Mesendoderm (in vitro differentiated cells): ENCODE data around the gene SCN8A.

Experiments used
- DNase-seq: peaks from one replicate; pipeline ENCODE4 v3.0.0; 2013
- H2AK5ac ChIP-seq: 2 replicates; pipeline ENCODE4 v1.6.1; 2013; ENCODE audit warnings: low read length, inconsistent platforms
- H2BK120ac ChIP-seq: 2 replicates; pipeline ENCODE4 v1.6.1; 2013; ENCODE audit warnings: low read depth, mild to moderate bottlenecking, low read length, moderate library complexity, mixed read lengths
- H2BK15ac ChIP-seq: replicated peaks from 2 replicates; pipeline ENCODE4 v1.6.1; 2013; ENCODE audit warnings: low read depth, mild to moderate bottlenecking, moderate library complexity
- H2BK5ac ChIP-seq: 2 replicates; pipeline ENCODE4 v1.6.1; 2013; ENCODE audit warnings: low read length, inconsistent platforms
- H3K18ac ChIP-seq: 2 replicates; pipeline ENCODE4 v1.6.1; 2013; ENCODE audit warnings: mild to moderate bottlenecking, low read length, mixed read lengths
- H3K23ac ChIP-seq: one replicate; pipeline ENCODE4 v1.6.1; 2013; ENCODE audit warnings: low read length
- H3K27ac ChIP-seq: 2 replicates; pipeline ENCODE4 v1.5.1; 2013; ENCODE audit warnings: low read depth, mild to moderate bottlenecking, inconsistent platforms, low read length, moderate library complexity
- H3K27me3 ChIP-seq: 2 replicates; pipeline ENCODE4 v1.6.1; 2013; ENCODE audit warnings: low read length, control low read depth, mild to moderate bottlenecking, inconsistent platforms; ENCODE audit not compliant: insufficient read depth, poor library complexity
- H3K36me3 ChIP-seq: 2 replicates; pipeline ENCODE4 v1.6.1; 2013; ENCODE audit warnings: low read length, inconsistent platforms; ENCODE audit not compliant: control insufficient read depth, insufficient read depth
- H3K4ac ChIP-seq: one replicate; pipeline ENCODE4 v1.6.1; 2013; ENCODE audit warnings: low read depth, mild to moderate bottlenecking, low read length, moderate library complexity
- H3K4me1 ChIP-seq: 2 replicates; pipeline ENCODE4 v1.6.1; 2013; ENCODE audit warnings: low read depth, low read length, inconsistent platforms; ENCODE audit not compliant: control insufficient read depth
- H3K4me2 ChIP-seq: 2 replicates; pipeline ENCODE4 v1.6.1; 2013; ENCODE audit warnings: low read length
- H3K4me3 ChIP-seq: 2 replicates; pipeline ENCODE4 v1.5.1; 2013; ENCODE audit warnings: mild to moderate bottlenecking, low read length
- H3K56ac ChIP-seq: one replicate; pipeline ENCODE4 v1.6.1; 2013; ENCODE audit warnings: low read length
- H3K79me1 ChIP-seq: 2 replicates; pipeline ENCODE4 v1.6.1; 2013; ENCODE audit warnings: low read length, inconsistent platforms
- H3K79me2 ChIP-seq: 2 replicates; pipeline ENCODE4 v1.6.1; 2013; ENCODE audit warnings: mild to moderate bottlenecking, low read length; ENCODE audit not compliant: control insufficient read depth, insufficient read depth
- H3K9ac ChIP-seq: 2 replicates; pipeline ENCODE4 v1.6.1; 2013; ENCODE audit warnings: low read length, inconsistent platforms
- H4K5ac ChIP-seq: one replicate; pipeline ENCODE4 v1.6.1; 2013; ENCODE audit warnings: low read length
- H4K8ac ChIP-seq: one replicate; pipeline ENCODE4 v1.6.1; 2013; ENCODE audit warnings: low read depth, mild to moderate bottlenecking, control low read depth, low read length, moderate library complexity
- WGBS: extraction: QIAGEN DNeasy Blood & Tissue Kit; methylation state at CpG from one replicate; pipeline ENCODE4 v1.1.7; 2013; ENCODE audit warnings: low lambda C conversion rate, missing lambda C conversion rate; ENCODE audit not compliant: insufficient coverage; ENCODE audit errors: extremely low coverage; 5-methylcytosine and 5-hydroxymethylcytosine counted together

The SCN8A gene

DNA sequence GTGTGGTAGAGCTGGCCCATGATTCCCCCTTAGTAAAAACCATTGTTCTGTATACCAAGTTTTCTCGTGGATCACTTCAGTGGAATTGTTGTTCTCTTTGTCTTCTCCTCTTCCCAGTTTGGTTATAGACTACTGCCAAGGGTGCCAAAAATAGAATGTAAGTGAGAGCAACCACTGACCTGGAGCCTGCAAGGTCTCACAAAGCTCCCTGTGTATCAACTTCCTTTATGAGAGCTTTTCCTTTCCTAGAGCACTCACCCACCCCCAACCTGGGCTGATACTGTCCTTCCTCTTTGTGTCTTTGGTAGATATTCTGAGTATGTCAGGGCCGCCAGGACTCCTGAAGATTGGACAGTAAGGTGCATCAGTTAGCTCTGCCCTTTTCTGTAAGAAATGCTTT, 101.0 kb downstream of the SCN8A start:
- Histone ChIP-seq H2BK5ac (no peak overlapping the region), H3K79me2 (no peaks in the 10 kb centered on the region), H2AK5ac (no peak overlapping the region), H4K8ac (no peak overlapping the region), H3K23ac (no peak overlapping the region), H2BK15ac (no peak overlapping the region), H4K5ac (no peak overlapping the region), H3K56ac (no peak overlapping the region), H3K4me1 (peaks cover 1% of the 10 kb centered on the region), H3K27ac (no peak overlapping the region), H3K4ac (no peak overlapping the region), H3K4me3 (no peak overlapping the region), H3K18ac (no peak overlapping the region), H3K79me1 (no peaks in the 10 kb centered on the region), H3K36me3 (no peaks in the 10 kb centered on the region), H3K4me2 (no peak overlapping the region), H2BK120ac (no peak overlapping the region), H3K27me3 (no peaks in the 10 kb centered on the region), H3K9ac (no peak overlapping the region)
- no CpG with 5 or more reads among the region's 2 CpGs for WGBS
- no peak for DNase-seq

DNA sequence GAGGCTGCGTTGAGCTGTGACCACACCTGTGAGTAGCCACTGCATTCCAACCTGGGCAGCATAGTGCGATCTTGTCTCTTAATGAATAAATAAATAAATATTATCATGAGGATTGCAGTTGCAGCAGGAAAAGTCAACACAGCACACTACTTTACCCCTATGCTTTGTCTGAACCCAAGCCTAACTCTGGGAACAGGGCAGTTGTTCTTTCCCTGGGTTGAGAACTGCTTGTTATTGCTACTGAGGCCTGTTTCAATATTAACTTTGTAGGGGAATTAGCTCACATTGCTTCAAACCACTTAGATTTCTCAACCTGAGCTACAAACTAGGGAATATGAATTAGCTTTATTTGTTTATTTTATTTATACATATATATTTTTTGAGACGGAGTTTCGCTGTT, 102.5 kb downstream of the SCN8A start:
- H3K27ac ChIP-seq: no peak overlapping the region
- WGBS: no CpG with 5 or more reads among the region's 4 CpGs
- H3K9ac ChIP-seq: no peak overlapping the region
- H4K8ac ChIP-seq: no peak overlapping the region
- no peak overlapping the region for H3K23ac ChIP-seq
- H3K56ac ChIP-seq: no peak overlapping the region
- no peaks in the 10 kb centered on the region for H3K36me3 ChIP-seq
- H3K4me3 ChIP-seq: no peak overlapping the region
- no peaks in the 10 kb centered on the region for H3K27me3 ChIP-seq
- no peaks in the 10 kb centered on the region for H3K79me2 ChIP-seq
- H2BK15ac ChIP-seq: no peak overlapping the region
- H4K5ac ChIP-seq: no peak overlapping the region
- no peaks in the 10 kb centered on the region for H3K4me1 ChIP-seq
- H2BK120ac ChIP-seq: no peak overlapping the region
- no peak overlapping the region for H2BK5ac ChIP-seq
- no peak overlapping the region for H3K4ac ChIP-seq
- no peak overlapping the region for H3K4me2 ChIP-seq
- no peaks in the 10 kb centered on the region for H3K79me1 ChIP-seq
- DNase-seq: no peak
- no peak overlapping the region for H2AK5ac ChIP-seq
- no peak overlapping the region for H3K18ac ChIP-seq

DNA sequence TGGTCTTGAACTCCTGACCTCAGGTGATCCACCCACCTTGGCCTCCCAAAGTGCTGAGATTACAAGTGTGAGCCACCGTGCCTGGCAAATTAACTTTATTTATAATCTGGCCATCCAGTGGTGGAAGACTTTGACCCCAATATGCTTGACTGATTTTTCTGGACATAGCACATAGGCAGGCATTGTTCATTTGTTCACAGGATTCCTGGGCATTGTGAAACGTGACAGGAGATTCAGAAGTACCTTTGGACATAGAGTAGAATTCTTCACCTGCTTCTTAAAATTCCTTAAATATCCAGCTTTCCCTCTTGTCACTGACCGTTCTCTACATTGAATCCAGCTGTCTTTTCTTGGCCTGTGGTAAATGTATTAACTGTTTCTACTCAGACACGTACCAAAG, 103.1 kb downstream of the SCN8A start:
- Histone ChIP-seq H4K5ac (no peak overlapping the region), H2BK15ac (no peak overlapping the region), H3K4ac (no peak overlapping the region), H3K4me3 (no peak overlapping the region), H3K4me1 (no peaks in the 10 kb centered on the region), H3K9ac (no peak overlapping the region), H3K23ac (no peak overlapping the region), H3K4me2 (no peak overlapping the region), H3K79me1 (no peaks in the 10 kb centered on the region), H3K56ac (no peak overlapping the region), H2BK5ac (no peak overlapping the region), H4K8ac (no peak overlapping the region), H2BK120ac (no peak overlapping the region), H3K79me2 (no peaks in the 10 kb centered on the region), H3K27me3 (no peaks in the 10 kb centered on the region), H3K27ac (no peak overlapping the region), H2AK5ac (no peak overlapping the region), H3K36me3 (no peaks in the 10 kb centered on the region), H3K18ac (no peak overlapping the region)
- no peak for DNase-seq
- no CpG with 5 or more reads among the region's 4 CpGs for WGBS

DNA sequence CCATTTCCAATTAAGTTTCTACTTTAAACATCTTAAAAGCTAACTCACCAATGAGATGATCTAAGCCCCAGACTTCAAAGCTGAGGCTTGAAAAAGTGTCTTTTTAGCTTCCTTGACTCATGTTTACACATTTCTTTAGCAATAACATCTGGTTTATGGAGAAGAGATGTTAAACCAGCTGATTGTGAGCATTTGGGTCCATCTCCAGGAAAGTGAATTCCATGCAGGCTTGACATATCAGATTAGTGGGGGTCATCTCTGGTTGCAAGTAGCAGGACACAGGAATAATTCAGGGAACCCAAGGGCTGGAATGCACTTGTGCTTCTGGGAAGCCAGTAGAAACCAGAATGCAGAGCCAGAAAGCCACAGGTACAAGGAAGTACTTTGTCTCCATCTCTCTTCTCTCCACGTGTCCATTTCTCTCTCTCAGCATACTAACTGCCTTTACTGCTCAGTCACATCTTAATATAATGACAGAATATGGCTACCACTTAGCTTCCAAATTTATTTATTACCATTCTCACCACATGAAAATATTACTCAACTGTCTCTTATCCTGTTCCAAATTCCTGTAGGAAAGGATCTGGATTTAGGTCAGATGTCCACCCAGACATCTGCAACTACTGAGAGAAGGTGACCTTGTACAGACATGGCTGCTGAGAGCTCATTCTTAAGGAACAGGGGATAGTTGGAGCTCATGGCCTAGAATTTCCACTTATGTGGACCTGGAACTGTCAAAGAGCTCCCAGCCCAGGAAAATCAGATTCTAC, 104.4 kb downstream of the SCN8A start:
- Histone ChIP-seq H3K27me3 (no peaks in the 10 kb centered on the region), H2BK15ac (no peak overlapping the region)

DNA sequence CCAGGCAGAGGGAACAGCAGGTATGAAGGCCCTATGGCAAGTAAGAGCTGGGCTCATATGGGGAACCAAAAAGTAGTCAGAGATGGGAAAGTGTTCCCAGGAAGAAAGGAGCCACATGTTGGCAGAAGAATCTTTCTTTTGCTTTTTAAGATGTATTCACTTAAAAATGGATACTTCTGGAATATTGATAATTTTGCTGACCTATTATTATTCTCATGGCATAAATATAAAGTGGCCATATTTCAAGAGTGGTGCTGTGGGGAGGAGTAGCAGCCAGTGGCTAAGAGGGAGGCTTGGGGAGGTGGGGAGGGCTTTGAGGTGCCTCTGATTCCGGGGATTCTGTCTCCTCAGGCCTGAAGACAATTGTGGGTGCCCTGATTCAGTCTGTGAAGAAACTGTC, 108.2 kb downstream of the SCN8A start:
- H3K4me3 ChIP-seq: no peak overlapping the region
- H3K36me3 ChIP-seq: no peaks in the 10 kb centered on the region
- DNase-seq: no peak
- H3K4me1 ChIP-seq: no peaks in the 10 kb centered on the region
- no peak overlapping the region for H3K27ac ChIP-seq
- no peak overlapping the region for H3K4me2 ChIP-seq
- no CpG with 5 or more reads among the region's 1 CpG for WGBS
- no peaks in the 10 kb centered on the region for H3K79me1 ChIP-seq
- H3K9ac ChIP-seq: no peak overlapping the region
- no peak overlapping the region for H3K56ac ChIP-seq
- no peak overlapping the region for H3K18ac ChIP-seq
- H4K5ac ChIP-seq: no peak overlapping the region
- no peak overlapping the region for H3K4ac ChIP-seq
- no peak overlapping the region for H2BK5ac ChIP-seq
- H3K23ac ChIP-seq: no peak overlapping the region
- H4K8ac ChIP-seq: no peak overlapping the region
- H3K79me2 ChIP-seq: no peaks in the 10 kb centered on the region
- no peak overlapping the region for H2BK15ac ChIP-seq
- H3K27me3 ChIP-seq: no peaks in the 10 kb centered on the region
- no peak overlapping the region for H2AK5ac ChIP-seq
- H2BK120ac ChIP-seq: no peak overlapping the region

More for the DNA sequence above, 104.4 kb downstream of the SCN8A start:
- no peak overlapping the region for H4K8ac ChIP-seq
- no peak overlapping the region for H3K56ac ChIP-seq
- no peaks in the 10 kb centered on the region for H3K79me2 ChIP-seq
- H3K23ac ChIP-seq: no peak overlapping the region
- H2BK120ac ChIP-seq: no peak overlapping the region
- H3K4me2 ChIP-seq: no peak overlapping the region
- no peak overlapping the region for H2BK5ac ChIP-seq
- no peak overlapping the region for H2AK5ac ChIP-seq
- no peak overlapping the region for H3K4ac ChIP-seq
- no peak overlapping the region for H3K9ac ChIP-seq
- H4K5ac ChIP-seq: no peak overlapping the region
- no peaks in the 10 kb centered on the region for H3K79me1 ChIP-seq
- no peak overlapping the region for H3K27ac ChIP-seq
- H3K4me3 ChIP-seq: no peak overlapping the region
- no peak overlapping the region for H3K18ac ChIP-seq
- H3K36me3 ChIP-seq: no peaks in the 10 kb centered on the region
- DNase-seq: peak; percentile 4
- no CpG with 5 or more reads among the region's 1 CpG for WGBS
- no peaks in the 10 kb centered on the region for H3K4me1 ChIP-seq

DNA sequence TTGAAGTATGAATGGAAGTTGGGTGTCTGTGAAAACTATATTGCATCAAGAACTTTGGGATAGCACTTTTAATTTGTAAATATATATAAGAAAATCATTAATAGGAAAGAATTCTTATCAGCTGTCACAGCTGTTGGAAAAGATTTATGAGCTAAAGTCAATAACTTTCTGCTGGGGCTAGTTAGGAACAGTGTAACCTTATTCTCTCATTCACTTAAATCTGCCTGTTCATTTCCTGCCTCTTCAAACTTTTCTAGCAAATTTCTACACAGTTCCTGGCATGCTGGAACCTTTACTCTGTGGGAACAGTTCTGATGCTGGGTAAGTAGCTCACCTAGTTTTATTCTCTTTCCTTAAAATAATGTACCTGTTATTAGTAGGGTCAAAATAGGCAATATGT, 109.9 kb downstream of the SCN8A start:
- no peaks in the 10 kb centered on the region for H3K4me1 ChIP-seq
- H3K4me2 ChIP-seq: no peak overlapping the region
- H3K27me3 ChIP-seq: no peaks in the 10 kb centered on the region
- no peaks in the 10 kb centered on the region for H3K79me1 ChIP-seq
- no peak overlapping the region for H3K27ac ChIP-seq
- no peak overlapping the region for H3K56ac ChIP-seq
- H3K4ac ChIP-seq: no peak overlapping the region
- H4K8ac ChIP-seq: no peak overlapping the region
- DNase-seq: no peak
- H3K79me2 ChIP-seq: no peaks in the 10 kb centered on the region
- no peak overlapping the region for H3K23ac ChIP-seq
- no peak overlapping the region for H3K18ac ChIP-seq
- H2BK120ac ChIP-seq: no peak overlapping the region
- H3K4me3 ChIP-seq: no peak overlapping the region
- H2BK15ac ChIP-seq: no peak overlapping the region
- H4K5ac ChIP-seq: no peak overlapping the region
- no peak overlapping the region for H2AK5ac ChIP-seq
- no peaks in the 10 kb centered on the region for H3K36me3 ChIP-seq
- H3K9ac ChIP-seq: no peak overlapping the region
- no peak overlapping the region for H2BK5ac ChIP-seq
